Measurements from ENCODE around the gene PRMT2.
A peak's percentile ranks its signal among the peaks of the same experiment; 100 is the strongest.
"Not testable (repeated sequence)": the region's sequence is repeated elsewhere in the genome, so short reads cannot be mapped to it uniquely, and the experiment has no call there.

PRMT2 gene

GRCh38 chr21:46645840-46646239 lies 10.4 kb downstream of the PRMT2 start:
- DNase-seq: no peak

- DNase-seq: no peak
These were observed 11.2 kb downstream of the PRMT2 start for GRCh38 chr21:46646541-46647154.

GRCh38 chr21:46648539-46648938 lies 13.1 kb downstream of the PRMT2 start:
- DNase-seq: no peak

- DNase-seq: no peak
These were observed 13.9 kb downstream of the PRMT2 start for GRCh38 chr21:46649356-46649755.

- no peak for DNase-seq
These were observed 15.1 kb downstream of the PRMT2 start for GRCh38 chr21:46650476-46651098.

- DNase-seq: no peak
These were observed 15.6 kb downstream of the PRMT2 start for GRCh38 chr21:46651121-46651520.

- no peak for DNase-seq
These were observed 19.8 kb downstream of the PRMT2 start for GRCh38 chr21:46655230-46655629.

GRCh38 chr21:46656820-46657219 lies 21.3 kb downstream of the PRMT2 start:
- no peak for DNase-seq

- DNase-seq: no peak
These were observed 25.0 kb downstream of the PRMT2 start for GRCh38 chr21:46660505-46660904.

- DNase-seq: peak; percentile 79
These were observed 25.7 kb downstream of the PRMT2 start for GRCh38 chr21:46661211-46661625.

GRCh38 chr21:46661642-46662366 lies 26.3 kb downstream of the PRMT2 start:
- no peak for DNase-seq

GRCh38 chr21:46662367-46662654 lies 26.8 kb downstream of the PRMT2 start:
- DNase-seq: no peak

- DNase-seq: no peak
These were observed 27.5 kb downstream of the PRMT2 start for GRCh38 chr21:46662765-46663500.

- no peak for DNase-seq
These were observed 28.3 kb downstream of the PRMT2 start for GRCh38 chr21:46663754-46664153.

- DNase-seq: no peak
These were observed 29.0 kb downstream of the PRMT2 start for GRCh38 chr21:46664316-46664995.

- DNase-seq: no peak
These were observed 30.1 kb downstream of the PRMT2 start for GRCh38 chr21:46665566-46665965.

GRCh38 chr21:46666941-46667740 lies 31.7 kb downstream of the PRMT2 start:
- peak; percentile 71 for DNase-seq

GRCh38 chr21:46667741-46668380 lies 32.4 kb downstream of the PRMT2 start:
- peak; percentile 68 for DNase-seq

GRCh38 chr21:46668381-46668780 lies 32.9 kb downstream of the PRMT2 start:
- DNase-seq: no peak

GRCh38 chr21:46668904-46669303 lies 33.4 kb downstream of the PRMT2 start:
- DNase-seq: not testable (repeated sequence)

GRCh38 chr21:46674430-46675007 lies 39.0 kb downstream of the PRMT2 start:
- DNase-seq: no peak

All from activated CD8-positive, alpha-beta memory T cell treated with anti-CD3 and anti-CD28 coated beads for 24 hours (primary cell).